Osteocyte (in vitro differentiated cells): ENCODE data around the gene GTF2A2. TPM values are rescaled to one million over a fixed set of nuclear protein-coding genes. Genes with fewer than 3 reads are reported as not detected.

Experiments used
- DNase-seq: peaks from one replicate; pipeline ENCODE4 v3.0.0; 2021; ENCODE audit warnings: mixed read lengths; ENCODE audit not compliant: unreplicated experiment; ENCODE audit errors: extremely low spot score
- H3K27ac Mint-ChIP-seq: one replicate; pipeline ENCODE4 v1.8.0; 2021; ENCODE audit warnings: mild to moderate bottlenecking, mixed read lengths; ENCODE audit not compliant: unreplicated experiment
- H3K27me3 Mint-ChIP-seq: one replicate; pipeline ENCODE4 v1.8.0; 2021; ENCODE audit warnings: mixed read lengths; ENCODE audit not compliant: unreplicated experiment
- H3K36me3 Mint-ChIP-seq: one replicate; pipeline ENCODE4 v1.8.0; 2021; ENCODE audit warnings: mixed read lengths; ENCODE audit not compliant: unreplicated experiment
- H3K4me1 Mint-ChIP-seq: one replicate; pipeline ENCODE4 v1.8.0; 2021; ENCODE audit warnings: mixed read lengths; ENCODE audit not compliant: unreplicated experiment
- H3K4me3 Mint-ChIP-seq: one replicate; pipeline ENCODE4 v1.8.0; 2021; ENCODE audit warnings: mild to moderate bottlenecking, moderate library complexity, mixed read lengths; ENCODE audit not compliant: unreplicated experiment
- H3K9me3 Mint-ChIP-seq: one replicate; pipeline ENCODE4 v1.8.0; 2021; ENCODE audit warnings: mixed read lengths; ENCODE audit not compliant: unreplicated experiment
- total RNA-seq: library from RNA; stranded (reverse); gene quantifications from 2 replicates; pipeline ENCODE4 v1.2.1, GENCODE V29; 2021
- TF ChIP-seq, protein P1 (sequence below): fragments of 200-600 bp; sonication (generic); IDR thresholded peaks from 2 replicates; pipeline ENCODE4 v1.5.0; 2021; ENCODE audit warnings: antibody characterized with exemption, mild to moderate bottlenecking, moderate library complexity

The GTF2A2 gene
- total RNA-seq, 1 donor from 2014 or later = 99.1 TPM

DNA sequence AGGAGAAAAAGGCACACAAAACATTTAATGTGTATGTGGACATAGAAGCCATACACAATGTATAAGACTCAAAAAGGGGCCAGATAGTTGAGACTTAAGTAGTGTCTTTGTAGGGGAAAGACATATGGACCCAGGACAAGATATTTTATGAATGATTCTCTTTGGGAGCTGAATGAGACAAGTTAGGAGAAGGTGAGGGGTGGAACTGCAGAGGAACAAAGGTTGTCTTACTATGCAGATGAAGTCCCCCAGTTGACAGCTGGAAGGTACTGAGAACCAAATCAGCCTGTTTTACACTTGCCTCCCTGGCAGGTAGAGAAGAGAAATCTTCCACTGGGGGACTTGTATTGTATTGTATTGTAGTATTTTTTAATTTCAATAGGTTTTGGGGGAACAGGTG is 60.7 kb downstream of the GTF2A2 start:
- DNase-seq = no peak
- no peak overlapping the region for H3K4me3 Mint-ChIP-seq
- H3K27me3 Mint-ChIP-seq = peaks cover 17% of the 10 kb centered on the region
- peaks cover 3% of the 10 kb centered on the region for H3K36me3 Mint-ChIP-seq
- TF ChIP-seq, protein P1, sequence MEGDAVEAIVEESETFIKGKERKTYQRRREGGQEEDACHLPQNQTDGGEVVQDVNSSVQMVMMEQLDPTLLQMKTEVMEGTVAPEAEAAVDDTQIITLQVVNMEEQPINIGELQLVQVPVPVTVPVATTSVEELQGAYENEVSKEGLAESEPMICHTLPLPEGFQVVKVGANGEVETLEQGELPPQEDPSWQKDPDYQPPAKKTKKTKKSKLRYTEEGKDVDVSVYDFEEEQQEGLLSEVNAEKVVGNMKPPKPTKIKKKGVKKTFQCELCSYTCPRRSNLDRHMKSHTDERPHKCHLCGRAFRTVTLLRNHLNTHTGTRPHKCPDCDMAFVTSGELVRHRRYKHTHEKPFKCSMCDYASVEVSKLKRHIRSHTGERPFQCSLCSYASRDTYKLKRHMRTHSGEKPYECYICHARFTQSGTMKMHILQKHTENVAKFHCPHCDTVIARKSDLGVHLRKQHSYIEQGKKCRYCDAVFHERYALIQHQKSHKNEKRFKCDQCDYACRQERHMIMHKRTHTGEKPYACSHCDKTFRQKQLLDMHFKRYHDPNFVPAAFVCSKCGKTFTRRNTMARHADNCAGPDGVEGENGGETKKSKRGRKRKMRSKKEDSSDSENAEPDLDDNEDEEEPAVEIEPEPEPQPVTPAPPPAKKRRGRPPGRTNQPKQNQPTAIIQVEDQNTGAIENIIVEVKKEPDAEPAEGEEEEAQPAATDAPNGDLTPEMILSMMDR = no peak
- H3K27ac Mint-ChIP-seq = no peak overlapping the region
- no peaks in the 10 kb centered on the region for H3K4me1 Mint-ChIP-seq
- peaks cover 4% of the 10 kb centered on the region for H3K9me3 Mint-ChIP-seq

DNA sequence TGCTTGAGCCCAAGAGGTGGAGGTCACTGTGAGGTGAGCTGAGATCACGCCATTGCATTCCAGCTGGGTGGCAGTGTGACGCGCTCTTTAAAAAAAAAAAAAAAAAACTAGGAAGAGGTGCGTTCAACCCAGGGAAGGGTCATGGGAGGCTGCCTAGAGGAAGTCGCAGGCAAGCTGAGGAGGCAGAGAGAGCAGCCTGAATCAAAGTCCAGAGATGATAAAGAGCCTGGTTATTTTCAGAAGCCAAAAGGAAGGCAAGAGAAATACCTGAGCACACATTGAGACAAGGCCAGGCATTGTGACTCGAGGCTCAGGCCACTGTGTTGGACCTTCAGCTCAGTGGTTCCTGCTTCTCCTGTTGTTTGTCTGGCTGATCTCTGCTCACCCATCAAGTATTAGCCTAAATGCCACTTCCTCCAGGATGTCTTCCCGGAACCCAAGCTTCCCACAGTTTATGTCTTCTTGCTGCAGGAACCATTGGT is 61.8 kb downstream of the GTF2A2 start:
- TF ChIP-seq, protein P1 = no peak
- H3K36me3 Mint-ChIP-seq = no peaks in the 10 kb centered on the region
- H3K27me3 Mint-ChIP-seq = peaks cover 22% of the 10 kb centered on the region
- no peaks in the 10 kb centered on the region for H3K4me1 Mint-ChIP-seq
- no peaks in the 10 kb centered on the region for H3K9me3 Mint-ChIP-seq
- no peak for DNase-seq
- no peak overlapping the region for H3K4me3 Mint-ChIP-seq
- H3K27ac Mint-ChIP-seq = no peak overlapping the region

DNA sequence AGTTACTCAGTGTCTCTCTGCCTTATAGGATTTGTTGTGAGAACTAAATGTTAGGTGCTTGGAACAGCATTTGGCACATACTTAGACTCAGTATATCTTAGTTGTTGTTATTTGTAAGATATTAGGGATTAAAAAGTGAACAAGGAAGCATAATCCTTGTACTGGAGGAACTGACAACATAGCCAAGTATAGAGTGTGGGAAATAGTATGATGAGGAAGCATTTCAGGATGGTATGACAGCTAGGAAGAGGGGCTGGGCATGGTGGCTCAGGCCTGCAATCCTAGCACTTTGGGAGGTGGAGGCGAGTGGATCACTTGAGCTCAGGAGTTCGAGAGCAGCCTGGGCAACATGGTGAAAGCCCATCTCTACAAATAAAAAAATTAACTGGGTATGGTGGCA is 62.3 kb downstream of the GTF2A2 start:
- Mint-ChIP-seq H3K4me3 (no peak overlapping the region), H3K4me1 (no peaks in the 10 kb centered on the region), H3K36me3 (no peaks in the 10 kb centered on the region), H3K27ac (no peak overlapping the region), H3K9me3 (no peaks in the 10 kb centered on the region), H3K27me3 (peaks cover 21% of the 10 kb centered on the region)
- TF ChIP-seq, protein P1 = no peak
- DNase-seq = no peak

DNA sequence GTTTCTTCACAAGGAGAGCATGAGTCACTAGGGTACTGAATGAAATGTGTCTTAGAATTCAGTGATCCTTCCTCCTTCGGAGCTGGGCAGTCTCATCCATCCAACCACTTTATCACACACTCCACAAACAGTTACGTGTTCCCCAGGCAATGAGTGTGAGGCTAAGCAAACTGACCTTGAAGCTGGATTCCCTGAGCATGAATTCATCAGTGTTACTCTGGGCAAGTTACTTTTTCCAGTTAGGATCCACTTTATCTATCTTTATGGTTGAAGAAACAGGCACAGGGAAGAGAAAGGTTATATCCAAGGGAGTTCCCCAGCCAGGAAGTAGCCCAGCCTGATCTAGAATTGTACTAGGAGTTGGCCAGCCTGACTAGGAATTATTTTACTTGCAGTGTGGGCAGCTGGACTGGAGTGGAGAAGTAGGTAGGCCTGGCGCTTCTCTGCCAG is 62.8 kb downstream of the GTF2A2 start:
- Mint-ChIP-seq H3K9me3 (no peaks in the 10 kb centered on the region), H3K36me3 (no peaks in the 10 kb centered on the region), H3K27ac (no peak overlapping the region), H3K4me1 (no peaks in the 10 kb centered on the region), H3K4me3 (no peak overlapping the region), H3K27me3 (peaks cover 22% of the 10 kb centered on the region)
- DNase-seq = no peak
- TF ChIP-seq, protein P1 = no peak

DNA sequence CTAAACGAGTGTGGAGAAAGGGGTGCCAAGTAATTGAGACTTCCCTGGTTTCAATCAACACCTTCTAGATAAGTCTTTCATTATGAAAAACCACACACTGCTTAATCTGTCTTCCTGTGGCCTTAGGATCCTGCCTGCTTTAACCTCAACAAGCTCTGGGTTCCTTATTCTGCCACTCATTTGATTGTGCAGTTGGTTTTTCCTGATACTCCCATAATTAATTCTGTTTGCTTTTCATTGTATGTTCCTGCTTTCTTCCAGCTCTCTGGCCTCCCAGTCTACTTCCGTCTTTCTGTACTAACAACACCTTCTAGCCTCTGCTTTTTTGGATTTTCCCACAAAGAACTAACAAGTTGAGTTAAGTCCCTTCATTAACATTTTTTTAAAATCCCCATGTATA is 66.0 kb downstream of the GTF2A2 start:
- no peaks in the 10 kb centered on the region for H3K36me3 Mint-ChIP-seq
- no peaks in the 10 kb centered on the region for H3K4me1 Mint-ChIP-seq
- no peak overlapping the region for H3K4me3 Mint-ChIP-seq
- TF ChIP-seq, protein P1 = no peak
- DNase-seq = no peak
- no peak overlapping the region for H3K27ac Mint-ChIP-seq
- no peaks in the 10 kb centered on the region for H3K9me3 Mint-ChIP-seq
- peaks cover 22% of the 10 kb centered on the region for H3K27me3 Mint-ChIP-seq
